Neural cell (in vitro differentiated cells): ENCODE results near the gene FAM184A.
"Not testable (repeated sequence)": the region's sequence is repeated elsewhere in the genome, so short reads cannot be mapped to it uniquely, and the experiment has no call there.

ENCODE experiments used
- POLR2AphosphoS5 ChIP-seq: IDR thresholded peaks from 2 replicates; pipeline ENCODE4 v1.6.1; 2012
- REST ChIP-seq: IDR thresholded peaks from 2 replicates; pipeline ENCODE4 v1.6.1; 2012; ENCODE audit warnings: borderline replicate concordance
- SMC3 ChIP-seq: fragments of 450-650 bp; conservative IDR thresholded peaks from 2 replicates; pipeline ENCODE4 v1.6.1; 2014; ENCODE audit warnings: antibody characterized with exemption, mild to moderate bottlenecking, moderate library complexity; ENCODE audit not compliant: poor library complexity
- TF ChIP-seq, protein P1 (sequence below): fragments of 450-650 bp; IDR thresholded peaks from 2 replicates; pipeline ENCODE4 v1.5.1; 2014; ENCODE audit warnings: antibody characterized with exemption, mild to moderate bottlenecking, moderate library complexity; ENCODE audit not compliant: poor library complexity, severe bottlenecking

DNA sequence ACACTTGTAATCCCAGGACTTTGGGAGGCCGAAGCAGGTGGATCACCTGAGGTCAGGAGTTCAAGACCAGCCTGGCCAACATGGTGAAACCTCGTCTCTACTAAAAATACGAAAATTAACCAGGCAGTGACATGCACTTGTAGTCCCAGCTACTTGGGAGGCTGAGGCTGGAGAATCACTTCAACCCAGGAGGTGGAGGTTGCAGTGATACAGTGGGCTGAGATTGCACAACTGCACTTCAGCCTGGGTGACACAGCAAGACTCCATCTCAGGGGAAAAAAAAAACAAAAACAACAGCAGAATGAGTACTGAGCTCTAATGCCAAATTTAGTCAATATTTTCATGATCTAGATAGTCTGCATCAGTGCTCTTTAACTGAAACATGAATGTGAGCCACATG lies 81.0 kb downstream of the FAM184A start:
- TF ChIP-seq, protein P1, sequence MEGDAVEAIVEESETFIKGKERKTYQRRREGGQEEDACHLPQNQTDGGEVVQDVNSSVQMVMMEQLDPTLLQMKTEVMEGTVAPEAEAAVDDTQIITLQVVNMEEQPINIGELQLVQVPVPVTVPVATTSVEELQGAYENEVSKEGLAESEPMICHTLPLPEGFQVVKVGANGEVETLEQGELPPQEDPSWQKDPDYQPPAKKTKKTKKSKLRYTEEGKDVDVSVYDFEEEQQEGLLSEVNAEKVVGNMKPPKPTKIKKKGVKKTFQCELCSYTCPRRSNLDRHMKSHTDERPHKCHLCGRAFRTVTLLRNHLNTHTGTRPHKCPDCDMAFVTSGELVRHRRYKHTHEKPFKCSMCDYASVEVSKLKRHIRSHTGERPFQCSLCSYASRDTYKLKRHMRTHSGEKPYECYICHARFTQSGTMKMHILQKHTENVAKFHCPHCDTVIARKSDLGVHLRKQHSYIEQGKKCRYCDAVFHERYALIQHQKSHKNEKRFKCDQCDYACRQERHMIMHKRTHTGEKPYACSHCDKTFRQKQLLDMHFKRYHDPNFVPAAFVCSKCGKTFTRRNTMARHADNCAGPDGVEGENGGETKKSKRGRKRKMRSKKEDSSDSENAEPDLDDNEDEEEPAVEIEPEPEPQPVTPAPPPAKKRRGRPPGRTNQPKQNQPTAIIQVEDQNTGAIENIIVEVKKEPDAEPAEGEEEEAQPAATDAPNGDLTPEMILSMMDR: not testable (repeated sequence)
- not testable (repeated sequence) for TF ChIP-seq REST, SMC3, POLR2AphosphoS5
